Measurements from ENCODE around the gene SH3BP4. TPM values are rescaled to one million over a fixed set of nuclear protein-coding genes. Genes with fewer than 3 reads are reported as not detected.

SH3BP4 gene
- total and polyA plus RNA-seq, 2 donors (not counting 1 experiment from before 2014, with no cell fraction given), result 1.00 to 1.3 TPM

- intact Hi-C loops (cut with micrococcal nuclease), result no loop called here
- Mint-ChIP-seq H3K4me3 (no peak overlapping the region), H3K4me1 (no peaks in the 10 kb centered on the region), H3K27me3 (peaks cover 14% of the 10 kb centered on the region), H3K27ac (no peak overlapping the region), H3K9me3 (ENCODE audit: insufficient read depth) (no peaks in the 10 kb centered on the region)
- no peak for ATAC-seq (ENCODE audit: low read depth)
- 91% methylated on average over 22 of the region's 26 CpGs for WGBS (ENCODE audit: insufficient coverage)
- Histone ChIP-seq H4K20me1 (ENCODE audit: control insufficient read depth, insufficient read depth, low read length, poor library complexity, severe bottlenecking) (no peaks in the 10 kb centered on the region), H2AFZ (ENCODE audit: insufficient read depth, low read depth, low read length, poor library complexity, severe bottlenecking) (no peak overlapping the region), H3K36me3 (replicated peaks in 1 of 2; ENCODE audit: control extremely low read depth in 1 of 2, control insufficient read depth in 1 of 2, extremely low read depth in 1 of 2, insufficient read depth in 2 of 2, low read length in 1 of 2) (no peaks in the 10 kb centered on the region), H3K9me3 (ENCODE audit: control extremely low read depth in 1 of 3, control insufficient read depth in 2 of 3, insufficient read depth in 1 of 3, low read length in 2 of 3) (peaks cover 0 to 6% (median 4%) of the 10 kb centered on the region in 3 donors), H3K79me2 (ENCODE audit: control insufficient read depth, insufficient read depth, low read length) (no peaks in the 10 kb centered on the region), H3K4me2 (replicated peaks; ENCODE audit: low read depth, low read length, poor library complexity, severe bottlenecking) (no peak overlapping the region), H3K27me3 (replicated peaks in 1 of 4; ENCODE audit: control extremely low read depth in 1 of 4, control insufficient read depth in 3 of 4, insufficient read depth in 4 of 4, low read length in 3 of 4) (peaks cover 0 to 5% (median 0%) of the 10 kb centered on the region in 4 experiments), H3K27ac (ENCODE audit: low read length in 2 of 2) (no peak overlapping the region), H3K4me1 (ENCODE audit: control insufficient read depth in 2 of 2, insufficient read depth in 2 of 2, low read length in 2 of 2) (peaks cover 0 to 11% of the 10 kb centered on the region in 2 donors), H3K9ac (ENCODE audit: low read length) (no peak overlapping the region), H3K4me3 (ENCODE audit: control extremely low read depth in 1 of 5, extremely low read depth in 1 of 5, insufficient read depth in 1 of 5, low read depth in 2 of 5, low read length in 4 of 5) (no peak overlapping the region)
- TF ChIP-seq EZH2 (IDR thresholded peaks at IDR 0.05; ENCODE audit: borderline replicate concordance, insufficient read depth, low read depth, low read length, poor library complexity, severe bottlenecking) (no peak), CTCF (IDR thresholded peaks at IDR 0.05) (no peak)
- CTCF ChIA-PET, result no interaction called here
- DNase-seq, result no peak
- POLR2A ChIA-PET, result no interaction called here
Observed at GRCh38 chr2:234981197-234982095, 29.6 kb downstream of the SH3BP4 start.
